Measurements from ENCODE around the gene CDKN1C. TPM values are rescaled to one million over a fixed set of nuclear protein-coding genes. Genes with fewer than 3 reads are reported as not detected.

The CDKN1C gene
- total and polyA plus RNA-seq, 12 donors = 17.7 to 817 (median 321) TPM

- Histone ChIP-seq H3K27ac (no peak overlapping the region), H3K9me3 (replicated peaks in 1 of 3) (no peaks in the 10 kb centered on the region), H3K4me3 (no peak overlapping the region), H3K27me3 (peaks cover 10% of the 10 kb centered on the region), H3K4me1 (replicated peaks in 1 of 2) (no peaks in the 10 kb centered on the region), H3K36me3 (replicated peaks in 1 of 2) (no peaks in the 10 kb centered on the region)
- WGBS, 4 donors = 81 to 93% (median 84%) methylated on average over 7 to 13 of the region's 13 CpGs
- no peak for TF ChIP-seq CTCF (IDR thresholded peaks at IDR 0.05)
- TF ChIP-seq POLR2A (IDR thresholded peaks at IDR 0.05) = no peak
- intact Hi-C loops (cut with DNase I) = no loop called here
- DNase-seq = no peak
Observed at GRCh38 chr11:2913019-2913431, 27.4 kb upstream of the CDKN1C start.

- Histone ChIP-seq H3K9me3 (replicated peaks in 1 of 3) (no peaks in the 10 kb centered on the region), H3K27ac (no peak overlapping the region), H3K27me3 (peaks cover 10% of the 10 kb centered on the region), H3K4me1 (replicated peaks in 1 of 2) (no peaks in the 10 kb centered on the region), H3K36me3 (replicated peaks in 1 of 2) (no peaks in the 10 kb centered on the region), H3K4me3 (no peak overlapping the region)
- WGBS, 4 donors = 36 to 74% (median 70%) methylated on average over 2 to 5 of the region's 5 CpGs; no CpG with 5 or more reads in 1 of the 4 donors
- TF ChIP-seq POLR2A (IDR thresholded peaks at IDR 0.05) (no peak), CTCF (IDR thresholded peaks at IDR 0.05) (no peak)
- intact Hi-C loops (cut with DNase I) = no loop called here
- DNase-seq = no peak
Observed at GRCh38 chr11:2912498-2912897, 26.9 kb upstream of the CDKN1C start.

- no peak overlapping the region for H3K27ac ChIP-seq
- H3K36me3 ChIP-seq (replicated peaks in 1 of 2) = no peaks in the 10 kb centered on the region
- WGBS, 4 donors = 80 to 90% (median 81%) methylated on average over 9 to 12 of the region's 12 CpGs
- no peak for DNase-seq
- H3K4me1 ChIP-seq (replicated peaks in 1 of 2) = no peaks in the 10 kb centered on the region
- H3K4me3 ChIP-seq = no peak overlapping the region
- no peak for TF ChIP-seq POLR2A (IDR thresholded peaks at IDR 0.05)
- TF ChIP-seq CTCF (IDR thresholded peaks at IDR 0.05) = no peak
- no peaks in the 10 kb centered on the region for H3K9me3 ChIP-seq (replicated peaks in 1 of 3)
- intact Hi-C loops (cut with DNase I) = no loop called here
- peaks cover 10% of the 10 kb centered on the region for H3K27me3 ChIP-seq
Observed at GRCh38 chr11:2911785-2912391, 26.3 kb upstream of the CDKN1C start.

- Histone ChIP-seq H3K9me3 (replicated peaks in 1 of 3) (no peaks in the 10 kb centered on the region), H3K4me3 (no peak overlapping the region), H3K27me3 (peaks cover 10% of the 10 kb centered on the region), H3K4me1 (replicated peaks in 1 of 2) (no peaks in the 10 kb centered on the region), H3K27ac (no peak overlapping the region), H3K36me3 (replicated peaks in 1 of 2) (no peaks in the 10 kb centered on the region)
- WGBS, 4 donors = 84 to 90% (median 89%) methylated on average over 12 to 18 of the region's 18 CpGs
- DNase-seq = no peak
- intact Hi-C loops (cut with DNase I) = no loop called here
- TF ChIP-seq POLR2A (IDR thresholded peaks at IDR 0.05) = no peak
- TF ChIP-seq CTCF (IDR thresholded peaks at IDR 0.05) = no peak
Observed at GRCh38 chr11:2911088-2911784, 25.7 kb upstream of the CDKN1C start.

Measured in adrenal gland (tissue), 12 donors.